GM06990 (cell line): ENCODE data around the gene NF2.

Source experiments
- DNase-seq: peaks from one replicate; pipeline ENCODE4 v3.0.0-alpha.2; 2011; ENCODE audit not compliant: insufficient read length; ENCODE audit errors: extremely low read depth
- H3K27me3 ChIP-seq: replicated peaks from 2 replicates; pipeline ENCODE4 v1.6.0; 2011; ENCODE audit warnings: low read length; ENCODE audit not compliant: control insufficient read depth, insufficient read depth
- H3K36me3 ChIP-seq: 2 replicates; pipeline ENCODE4 v1.5.1; 2011; ENCODE audit warnings: low read length; ENCODE audit not compliant: control insufficient read depth, insufficient read depth
- H3K4me3 ChIP-seq: replicated peaks from 2 replicates; pipeline ENCODE4 v1.5.1; 2011; ENCODE audit warnings: low read depth, mild to moderate bottlenecking, control low read depth, low read length
- CTCF ChIP-seq: IDR thresholded peaks from 2 replicates; pipeline ENCODE4 v1.5.1; 2011; ENCODE audit warnings: low read length, control low read depth, mild to moderate bottlenecking, inconsistent platforms; ENCODE audit not compliant: insufficient read depth, poor library complexity, severe bottlenecking

NF2 gene

GRCh38 chr22:29747832-29748231, 144.4 kb downstream of the NF2 start:
- DNase-seq, result no peak
- no peaks in the 10 kb centered on the region for H3K27me3 ChIP-seq
- no peak for TF ChIP-seq CTCF
- H3K4me3 ChIP-seq, result no peak overlapping the region
- H3K36me3 ChIP-seq, result peaks cover 9% of the 10 kb centered on the region
